HL-60 (cell line): ENCODE measurements around the gene GNRH2.

Source experiments
- CTCF ChIP-seq: IDR thresholded peaks from one replicate; pipeline ENCODE4 v1.5.1; 2011; ENCODE audit warnings: low read length, control low read depth, inconsistent platforms; ENCODE audit not compliant: insufficient read depth
- GABPA ChIP-seq: IDR thresholded peaks from 2 replicates; pipeline ENCODE4 v1.6.1; 2012; ENCODE audit warnings: low read depth
- POLR2AphosphoS5 ChIP-seq: IDR thresholded peaks from 2 replicates; pipeline ENCODE4 v1.6.1; 2012; ENCODE audit warnings: low read depth
- REST ChIP-seq: IDR thresholded peaks from 2 replicates; pipeline ENCODE4 v1.6.1; 2012; ENCODE audit warnings: low read depth; ENCODE audit not compliant: insufficient replicate concordance
- SPI1 ChIP-seq: IDR thresholded peaks from 2 replicates; pipeline ENCODE4 v1.6.1; 2012; ENCODE audit warnings: low read depth, mild to moderate bottlenecking, borderline replicate concordance

GRCh38 chr20:3010985-3011723 lies 32.3 kb upstream of the GNRH2 start:
- no peak for TF ChIP-seq CTCF
- no peak for TF ChIP-seq POLR2AphosphoS5
- no peak for TF ChIP-seq REST
- TF ChIP-seq GABPA = no peak
- TF ChIP-seq SPI1 = no peak
